Endometrium (tissue), 2 donors: Measurements from ENCODE around the gene TNNC1.

Source experiments
- FAIRE-seq: peaks from 2 replicates; lab custom pipeline; 2012; peaks lifted over from hg19 to GRCh38; lab: Jason Lieb, UNC
- donor health status: control.
- donor health status: control.

TNNC1 gene

DNA sequence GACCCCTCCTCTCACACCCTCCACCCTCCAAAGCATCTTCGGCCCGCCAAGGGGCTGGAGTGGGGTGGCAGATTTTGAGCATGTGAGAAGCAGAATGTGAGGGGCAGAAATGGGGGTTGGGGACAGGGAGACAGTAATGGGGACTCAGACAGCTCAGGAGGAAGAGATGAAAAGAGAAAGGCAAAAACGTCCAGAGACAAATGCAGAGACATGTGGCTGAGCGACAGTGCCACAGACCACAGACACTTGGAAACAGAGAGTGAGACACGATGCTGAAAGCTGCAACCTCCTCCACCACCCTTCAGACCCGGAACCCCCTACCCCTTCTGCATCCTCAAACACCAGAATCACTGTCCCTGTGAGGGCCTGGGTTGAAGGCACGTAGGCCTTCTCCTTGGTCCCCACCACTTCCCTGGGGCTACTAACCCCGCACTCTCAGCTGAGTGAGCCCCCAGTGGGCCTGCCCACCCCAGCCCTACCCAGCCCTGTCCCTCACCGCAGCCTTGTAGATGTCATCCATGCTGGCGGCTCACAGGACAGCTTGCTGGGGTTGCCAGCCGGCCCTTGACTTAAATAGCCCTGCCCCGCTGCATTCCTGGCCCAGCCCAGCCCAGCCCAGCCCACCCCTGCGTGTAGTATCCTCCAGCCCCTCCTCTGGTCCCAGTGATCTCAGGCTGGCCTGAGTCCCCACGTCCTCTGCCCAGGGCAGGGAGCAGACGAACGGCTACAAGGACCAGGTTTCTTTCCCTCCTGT lies at the start of gene TNNC1:
Gene TNNC1, minus strand, starts transcription at position 546 of the 754 bp plus-strand sequence. Its CDS starts 26 bp downstream, at position 520.
- no peak for FAIRE-seq

DNA sequence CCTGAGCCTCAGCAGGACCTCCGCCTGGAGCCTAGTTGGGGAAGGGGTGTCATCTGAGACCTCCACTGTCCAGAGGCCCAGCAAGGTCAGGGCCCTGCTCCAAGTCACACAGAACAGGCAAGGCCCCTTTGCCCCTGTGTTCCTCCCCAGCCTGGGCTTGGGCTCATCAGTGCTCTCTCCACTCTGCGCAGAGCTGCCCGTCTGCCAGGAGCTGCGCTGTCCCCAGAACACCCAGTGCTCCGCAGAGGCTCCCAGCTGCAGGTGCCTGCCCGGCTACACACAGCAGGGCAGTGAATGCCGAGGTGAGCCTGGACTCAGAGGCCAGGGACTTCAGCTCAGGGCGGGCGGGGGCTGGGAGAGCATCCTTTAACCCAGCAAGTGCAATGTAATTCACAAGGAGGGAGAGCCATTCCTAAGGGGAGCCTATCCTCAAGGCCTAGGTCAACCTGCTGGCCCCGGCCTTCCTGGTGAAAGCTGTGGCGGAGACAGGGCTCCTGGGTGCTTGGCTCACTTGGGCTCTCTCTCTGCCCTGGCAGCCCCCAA lies 49.0 kb upstream of the TNNC1 start:
- FAIRE-seq = no peak

DNA sequence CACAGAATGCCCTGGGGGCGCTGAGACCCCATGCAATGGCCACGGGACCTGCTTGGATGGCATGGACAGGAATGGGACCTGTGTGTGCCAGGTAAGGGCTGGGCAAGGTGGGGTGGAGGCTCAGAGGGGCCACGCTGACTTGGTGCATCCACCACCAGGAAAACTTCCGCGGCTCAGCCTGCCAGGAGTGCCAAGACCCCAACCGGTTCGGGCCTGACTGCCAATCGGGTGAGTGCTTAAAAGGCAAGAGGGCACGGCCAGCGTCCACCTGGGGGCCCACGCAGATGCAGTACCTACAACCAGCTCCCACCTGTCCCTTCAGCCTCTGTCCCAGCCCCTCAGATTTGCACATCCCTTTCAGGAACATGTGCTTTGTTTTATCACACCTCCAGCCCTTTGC lies 48.2 kb upstream of the TNNC1 start:
- FAIRE-seq = no peak

DNA sequence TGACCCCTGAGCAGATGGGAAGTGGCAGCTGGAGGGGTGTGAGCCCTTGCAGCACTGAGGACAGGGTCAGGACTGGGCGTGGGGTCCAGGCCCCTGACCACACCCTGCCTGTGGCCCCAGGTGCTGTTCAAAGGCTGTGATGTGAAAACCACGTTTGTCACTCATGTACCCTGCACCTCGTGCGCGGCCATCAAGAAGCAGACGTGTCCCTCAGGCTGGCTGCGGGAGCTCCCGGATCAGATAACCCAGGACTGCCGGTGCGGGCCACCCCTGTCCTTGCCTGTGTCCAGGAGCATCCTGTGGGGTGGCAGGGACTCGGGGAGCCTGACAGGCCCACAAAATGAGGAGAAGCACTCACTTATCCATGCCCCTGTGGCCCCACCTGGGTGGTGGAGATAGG lies 47.2 kb upstream of the TNNC1 start:
- FAIRE-seq = no peak

DNA sequence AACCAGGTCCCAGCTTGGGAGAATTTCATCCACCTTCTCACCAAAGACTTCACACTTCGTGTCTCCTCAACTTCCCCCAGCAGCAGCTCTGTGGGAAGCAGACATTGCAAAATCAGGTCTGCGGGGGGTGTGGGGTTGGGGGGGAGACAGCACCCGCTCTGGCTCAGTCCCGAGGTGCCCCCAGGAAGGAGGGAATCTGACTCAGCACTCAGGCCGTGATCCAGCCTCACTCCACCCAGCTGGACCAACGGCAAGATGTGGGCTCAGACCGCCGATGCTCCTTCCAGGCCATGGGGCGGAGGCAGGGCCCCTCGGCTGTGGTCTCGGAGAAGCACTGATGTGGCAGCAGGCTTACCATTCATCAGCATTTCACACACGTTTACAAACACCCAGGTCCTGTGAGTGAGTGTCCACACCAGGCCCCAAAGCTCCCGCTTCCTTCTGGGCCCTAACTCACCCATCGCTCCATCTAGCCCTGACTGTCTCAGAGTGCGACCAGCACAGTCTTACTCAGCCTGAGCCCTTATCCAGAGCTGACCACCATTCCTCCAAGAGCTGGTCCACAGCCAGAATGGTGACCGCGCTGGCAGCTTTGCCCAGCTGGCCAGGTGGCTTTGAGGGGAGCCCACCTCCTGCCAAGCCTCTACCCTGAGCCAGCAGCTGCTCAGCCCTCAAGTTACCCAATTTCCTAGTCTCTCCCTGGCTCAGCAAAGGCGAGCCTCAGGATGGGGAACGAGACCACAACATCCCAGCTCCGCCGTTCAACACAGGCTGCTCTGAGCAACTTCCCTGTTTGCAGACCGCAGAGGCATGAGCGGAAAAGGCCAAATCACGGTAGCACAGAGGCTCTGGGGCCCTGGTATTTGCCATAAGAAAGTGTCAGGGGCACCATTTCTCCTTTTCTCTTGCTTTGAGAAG lies 44.6 kb upstream of the TNNC1 start:
- FAIRE-seq = no peak

DNA sequence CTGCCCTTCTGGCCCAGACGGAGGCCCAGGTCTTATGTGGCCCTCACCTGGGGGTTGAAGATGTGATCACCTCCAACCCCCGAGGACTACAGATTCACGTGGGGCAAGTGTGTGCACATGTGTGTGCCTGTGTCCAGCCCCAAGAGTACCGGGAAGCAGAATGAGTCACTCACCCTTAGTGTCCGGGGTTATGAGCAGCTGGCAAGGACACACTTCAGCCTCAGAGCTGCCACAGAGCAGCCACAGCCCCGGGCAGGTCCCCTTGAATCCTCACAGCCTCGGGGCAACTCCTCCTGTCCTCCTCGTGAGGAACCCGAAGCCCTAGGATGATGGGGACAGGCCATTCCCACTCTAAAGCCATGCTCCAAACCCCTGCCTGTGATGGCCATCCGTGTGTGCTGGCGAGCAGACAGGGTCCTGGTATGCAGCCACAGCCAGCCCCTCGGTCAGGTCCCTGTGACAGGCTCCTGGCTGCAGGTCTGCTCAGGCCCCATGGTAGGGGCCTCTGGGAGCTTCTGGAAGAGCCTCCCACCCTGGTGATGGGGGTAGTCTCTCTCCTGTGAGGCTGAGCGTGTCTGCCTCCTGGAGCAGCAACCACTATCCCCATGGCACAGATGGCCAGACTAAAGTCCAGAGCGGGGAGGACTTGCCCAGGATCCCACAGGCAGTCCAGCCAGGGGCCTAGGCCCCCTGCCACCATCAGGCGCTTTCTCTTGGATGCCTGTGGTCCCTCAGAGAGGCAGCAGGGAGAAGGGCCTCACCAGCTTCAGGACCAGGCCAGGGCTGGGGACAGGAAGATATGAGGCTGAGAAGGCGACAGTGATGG lies 42.1 kb upstream of the TNNC1 start:
- no peak for FAIRE-seq

DNA sequence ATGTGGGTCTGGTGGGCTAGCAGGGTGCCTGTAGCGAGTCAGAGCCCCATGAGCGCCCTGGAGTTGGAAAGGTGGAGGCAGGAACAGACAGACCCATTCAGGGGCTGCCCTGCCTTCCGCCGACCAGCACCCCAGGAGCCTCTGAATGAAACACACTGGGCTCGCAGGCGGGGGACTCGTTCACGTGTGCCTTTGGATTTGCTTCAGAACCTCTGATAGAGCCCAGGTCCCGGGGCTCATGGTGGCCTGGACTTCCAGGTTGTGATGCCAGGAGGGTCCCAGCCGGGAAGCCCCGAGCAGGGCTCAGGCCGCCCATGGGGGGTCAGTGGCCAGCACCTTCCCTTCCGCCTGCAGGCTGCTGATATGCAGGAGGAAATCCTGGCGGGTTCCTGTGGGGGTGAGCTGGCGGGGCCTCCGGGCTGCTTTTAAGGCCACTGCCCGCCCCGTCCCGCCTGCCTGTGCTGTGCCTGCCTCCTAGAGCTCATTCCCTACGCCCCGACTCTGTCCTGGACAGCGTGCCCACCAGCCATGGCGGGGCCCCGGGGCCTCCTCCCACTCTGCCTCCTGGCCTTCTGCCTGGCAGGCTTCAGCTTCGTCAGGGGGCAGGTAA lies 41.1 kb upstream of the TNNC1 start, which contains the start of gene STAB1:
Gene STAB1, plus strand, starts transcription at position 453 of the 610 bp plus-strand sequence. Its CDS starts 76 bp downstream, at position 529.
- FAIRE-seq = no peak

DNA sequence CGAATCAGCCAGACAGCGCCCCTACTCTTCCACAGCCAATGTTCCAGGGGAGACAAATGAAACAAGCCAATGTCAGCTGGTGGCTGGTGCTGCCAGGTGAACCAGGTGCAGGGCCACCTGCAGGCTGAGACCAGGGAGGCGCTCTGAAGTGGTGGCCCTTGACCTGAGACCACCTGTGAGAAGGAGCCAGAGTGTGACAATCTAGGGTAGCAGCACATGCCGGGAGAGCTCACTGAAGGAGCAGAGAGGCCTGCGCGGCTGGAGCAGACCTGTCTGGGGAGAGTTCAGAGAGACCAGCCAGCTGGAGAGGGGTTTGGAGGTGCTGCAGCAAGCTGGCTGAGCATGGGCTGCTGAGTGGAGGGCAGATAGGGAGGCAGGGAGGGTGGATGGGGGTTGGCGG lies 40.6 kb upstream of the TNNC1 start:
- no peak for FAIRE-seq

DNA sequence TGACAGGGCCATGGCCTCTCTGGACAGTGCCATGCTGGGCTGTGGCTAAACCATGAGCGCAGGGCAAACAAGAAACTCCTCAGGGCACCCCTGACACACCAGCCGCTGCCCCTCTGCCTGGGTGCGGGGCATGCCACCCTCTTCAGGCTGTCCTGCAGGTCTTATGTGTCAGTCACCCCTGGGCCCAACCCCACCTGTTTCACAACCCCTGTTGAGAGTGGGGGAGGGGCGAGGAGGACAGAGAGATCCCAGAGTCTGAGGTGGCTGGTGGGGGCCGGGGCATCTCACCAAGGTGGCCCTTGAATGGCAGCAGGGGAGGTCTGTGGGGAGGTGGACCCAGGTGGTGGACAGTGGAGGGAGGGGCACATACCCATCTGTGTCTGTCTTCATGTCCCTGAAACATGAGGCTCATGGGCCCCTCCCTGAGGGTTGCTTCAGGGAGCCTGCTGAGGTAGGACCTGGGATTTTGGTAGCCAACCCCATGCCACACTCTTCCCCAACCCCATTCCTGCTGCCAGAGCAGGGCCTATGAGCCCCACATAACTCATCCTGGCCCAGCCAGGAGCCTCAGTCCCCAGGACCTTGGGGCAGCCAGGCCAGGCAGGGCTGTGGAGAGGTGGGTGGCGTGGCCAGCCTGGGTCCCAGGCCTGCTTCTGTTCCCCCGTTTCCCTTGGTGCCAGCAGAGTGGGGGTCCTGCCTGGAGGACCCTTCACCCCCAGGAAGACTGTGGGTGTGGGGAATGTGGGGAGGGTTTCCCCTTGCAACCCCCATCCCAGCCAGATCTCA lies 39.6 kb upstream of the TNNC1 start:
- no peak for FAIRE-seq

DNA sequence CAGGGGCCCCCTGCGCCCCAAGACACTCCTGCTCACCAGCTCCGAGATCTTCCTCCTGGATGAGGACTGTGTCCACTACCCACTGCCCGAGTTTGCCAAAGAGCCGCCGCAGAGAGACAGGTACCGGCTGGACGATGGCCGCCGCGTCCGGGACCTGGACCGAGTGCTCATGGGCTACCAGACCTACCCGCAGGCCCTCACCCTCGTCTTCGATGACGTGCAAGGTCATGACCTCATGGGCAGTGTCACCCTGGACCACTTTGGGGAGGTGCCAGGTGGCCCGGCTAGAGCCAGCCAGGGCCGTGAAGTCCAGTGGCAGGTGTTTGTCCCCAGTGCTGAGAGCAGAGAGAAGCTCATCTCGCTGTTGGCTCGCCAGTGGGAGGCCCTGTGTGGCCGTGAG lies 38.2 kb upstream of the TNNC1 start:
- FAIRE-seq = no peak

DNA sequence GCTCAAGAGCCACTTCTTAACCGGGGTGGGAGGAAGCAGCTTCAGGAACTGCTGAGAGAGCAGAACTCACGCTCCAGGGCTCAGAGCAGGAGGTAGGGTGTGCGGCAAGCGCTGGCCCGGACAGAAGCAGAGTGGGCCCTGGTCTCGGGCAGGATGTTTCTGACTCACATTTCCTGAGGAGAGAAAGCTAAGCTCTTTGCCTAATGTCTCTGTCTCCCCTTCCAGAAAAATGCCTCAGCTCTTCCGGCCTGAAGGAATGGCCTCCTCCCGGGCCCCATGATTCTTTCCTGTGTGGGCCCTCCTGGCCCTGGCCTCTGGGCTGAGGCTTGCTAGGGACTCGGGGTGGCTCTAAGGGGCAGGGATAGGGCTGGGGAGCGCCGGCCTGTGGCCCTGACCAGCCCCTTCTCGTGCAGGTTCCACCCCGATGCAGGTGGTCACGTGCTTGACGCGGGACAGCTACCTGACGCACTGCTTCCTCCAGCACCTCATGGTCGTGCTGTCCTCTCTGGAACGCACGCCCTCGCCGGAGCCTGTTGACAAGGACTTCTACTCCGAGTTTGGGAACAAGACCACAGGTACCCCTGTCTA lies 37.2 kb upstream of the TNNC1 start:
- FAIRE-seq = no peak

DNA sequence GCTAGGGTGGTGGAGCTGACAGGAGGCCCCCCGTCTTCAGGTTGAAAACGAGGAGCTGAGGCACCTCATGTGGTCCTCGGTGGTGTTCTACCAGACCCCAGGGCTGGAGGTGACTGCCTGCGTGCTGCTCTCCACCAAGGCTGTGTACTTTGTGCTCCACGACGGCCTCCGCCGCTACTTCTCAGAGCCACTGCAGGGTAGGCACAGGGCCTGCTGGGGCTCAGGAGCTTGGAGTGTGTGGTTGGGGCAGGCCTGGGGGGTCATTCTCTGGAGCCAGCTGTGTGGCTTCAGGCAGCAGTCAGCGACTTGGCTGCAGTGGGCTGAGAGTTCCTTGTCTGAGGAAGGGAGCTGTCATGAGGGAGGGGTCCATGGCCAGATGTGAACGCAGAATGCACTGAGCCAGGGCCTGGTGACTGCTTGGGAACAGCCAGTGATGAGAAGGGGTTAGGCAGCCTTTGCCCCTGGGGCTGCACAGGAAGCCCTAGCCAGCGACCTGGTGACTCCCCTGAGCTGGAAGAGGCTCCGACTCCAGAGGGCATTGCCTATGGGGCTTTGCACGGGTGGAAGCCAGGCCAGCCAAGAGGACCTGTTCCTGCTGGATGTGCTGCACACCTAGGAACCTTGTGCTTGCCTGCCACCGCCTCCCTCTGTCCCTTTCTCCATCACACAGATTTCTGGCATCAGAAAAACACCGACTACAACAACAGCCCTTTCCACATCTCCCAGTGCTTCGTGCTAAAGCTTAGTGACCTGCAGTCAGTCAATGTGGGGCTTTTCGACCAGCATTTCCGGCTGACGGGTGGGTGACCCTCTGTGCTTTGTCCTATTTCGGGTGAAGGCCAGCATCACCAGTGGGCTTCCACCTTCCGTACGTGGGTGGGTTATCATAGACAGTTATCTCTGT lies 36.4 kb upstream of the TNNC1 start:
- no peak for FAIRE-seq

DNA sequence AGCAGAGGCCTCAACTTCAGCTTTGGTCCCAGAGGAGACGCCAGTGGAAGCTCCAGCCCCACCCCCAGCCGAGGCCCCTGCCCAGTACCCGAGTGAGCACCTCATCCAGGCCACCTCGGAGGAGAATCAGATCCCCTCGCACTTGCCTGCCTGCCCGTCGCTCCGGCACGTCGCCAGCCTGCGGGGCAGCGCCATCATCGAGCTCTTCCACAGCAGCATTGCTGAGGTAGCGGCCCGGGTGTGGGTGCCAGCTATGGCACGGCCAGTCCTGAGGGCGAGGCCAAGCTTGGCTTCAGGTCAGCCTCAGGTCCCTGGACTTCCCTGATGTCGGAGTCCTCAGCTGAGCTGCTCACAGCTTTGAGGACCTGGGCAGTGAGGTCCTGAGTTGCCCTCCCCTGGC lies 35.6 kb upstream of the TNNC1 start:
- no peak for FAIRE-seq

DNA sequence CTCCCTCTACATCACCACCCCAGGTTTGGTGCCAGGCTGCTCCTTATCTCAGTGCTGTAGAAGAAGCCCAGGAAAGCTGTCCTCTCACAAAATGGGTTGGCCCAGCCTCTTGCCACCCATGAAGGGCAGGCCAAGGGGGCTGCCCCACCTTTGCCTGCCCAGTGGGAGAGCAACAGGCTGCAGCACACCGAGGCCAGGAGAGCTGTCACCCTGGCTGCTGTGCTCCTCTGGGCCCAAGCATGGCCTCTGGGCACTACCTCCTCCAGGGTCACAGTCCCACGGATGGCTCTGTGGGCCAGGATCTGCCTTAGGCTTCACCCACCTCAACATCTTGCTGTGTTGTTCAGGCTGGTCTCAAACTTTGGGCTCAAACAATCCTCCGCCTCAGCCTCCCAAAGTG lies 34.9 kb upstream of the TNNC1 start:
- no peak for FAIRE-seq

DNA sequence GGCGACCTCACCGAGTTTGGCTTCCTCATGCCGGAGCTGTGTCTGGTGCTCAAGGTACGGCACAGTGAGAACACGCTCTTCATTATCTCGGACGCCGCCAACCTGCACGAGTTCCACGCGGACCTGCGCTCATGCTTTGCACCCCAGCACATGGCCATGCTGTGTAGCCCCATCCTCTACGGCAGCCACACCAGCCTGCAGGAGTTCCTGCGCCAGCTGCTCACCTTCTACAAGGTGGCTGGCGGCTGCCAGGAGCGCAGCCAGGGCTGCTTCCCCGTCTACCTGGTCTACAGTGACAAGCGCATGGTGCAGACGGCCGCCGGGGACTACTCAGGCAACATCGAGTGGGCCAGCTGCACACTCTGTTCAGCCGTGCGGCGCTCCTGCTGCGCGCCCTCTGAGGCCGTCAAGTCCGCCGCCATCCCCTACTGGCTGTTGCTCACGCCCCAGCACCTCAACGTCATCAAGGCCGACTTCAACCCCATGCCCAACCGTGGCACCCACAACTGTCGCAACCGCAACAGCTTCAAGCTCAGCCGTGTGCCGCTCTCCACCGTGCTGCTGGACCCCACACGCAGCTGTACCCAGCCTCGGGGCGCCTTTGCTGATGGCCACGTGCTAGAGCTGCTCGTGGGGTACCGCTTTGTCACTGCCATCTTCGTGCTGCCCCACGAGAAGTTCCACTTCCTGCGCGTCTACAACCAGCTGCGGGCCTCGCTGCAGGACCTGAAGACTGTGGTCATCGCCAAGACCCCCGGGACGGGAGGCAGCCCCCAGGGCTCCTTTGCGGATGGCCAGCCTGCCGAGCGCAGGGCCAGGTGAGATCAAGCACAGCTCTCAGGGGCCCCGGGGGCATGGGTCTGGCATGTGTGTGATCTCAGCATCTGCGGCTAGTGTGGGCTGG lies 34.2 kb upstream of the TNNC1 start:
- no peak for FAIRE-seq

DNA sequence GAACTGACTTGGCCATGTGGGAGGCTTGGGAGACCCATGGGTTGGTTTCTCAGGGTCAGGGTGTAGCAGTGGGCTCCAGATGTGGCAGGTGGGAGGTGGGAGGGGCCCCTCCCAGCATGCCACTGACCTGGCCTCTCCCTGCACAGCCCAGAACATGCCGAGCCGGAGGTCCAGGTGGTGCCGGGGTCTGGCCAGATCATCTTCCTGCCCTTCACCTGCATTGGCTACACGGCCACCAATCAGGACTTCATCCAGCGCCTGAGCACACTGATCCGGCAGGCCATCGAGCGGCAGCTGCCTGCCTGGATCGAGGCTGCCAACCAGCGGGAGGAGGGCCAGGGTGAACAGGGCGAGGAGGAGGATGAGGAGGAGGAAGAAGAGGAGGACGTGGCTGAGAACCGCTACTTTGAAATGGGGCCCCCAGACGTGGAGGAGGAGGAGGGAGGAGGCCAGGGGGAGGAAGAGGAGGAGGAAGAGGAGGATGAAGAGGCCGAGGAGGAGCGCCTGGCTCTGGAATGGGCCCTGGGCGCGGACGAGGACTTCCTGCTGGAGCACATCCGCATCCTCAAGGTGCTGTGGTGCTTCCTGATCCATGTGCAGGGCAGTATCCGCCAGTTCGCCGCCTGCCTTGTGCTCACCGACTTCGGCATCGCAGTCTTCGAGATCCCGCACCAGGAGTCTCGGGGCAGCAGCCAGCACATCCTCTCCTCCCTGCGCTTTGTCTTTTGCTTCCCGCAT lies 33.4 kb upstream of the TNNC1 start:
- FAIRE-seq = no peak

DNA sequence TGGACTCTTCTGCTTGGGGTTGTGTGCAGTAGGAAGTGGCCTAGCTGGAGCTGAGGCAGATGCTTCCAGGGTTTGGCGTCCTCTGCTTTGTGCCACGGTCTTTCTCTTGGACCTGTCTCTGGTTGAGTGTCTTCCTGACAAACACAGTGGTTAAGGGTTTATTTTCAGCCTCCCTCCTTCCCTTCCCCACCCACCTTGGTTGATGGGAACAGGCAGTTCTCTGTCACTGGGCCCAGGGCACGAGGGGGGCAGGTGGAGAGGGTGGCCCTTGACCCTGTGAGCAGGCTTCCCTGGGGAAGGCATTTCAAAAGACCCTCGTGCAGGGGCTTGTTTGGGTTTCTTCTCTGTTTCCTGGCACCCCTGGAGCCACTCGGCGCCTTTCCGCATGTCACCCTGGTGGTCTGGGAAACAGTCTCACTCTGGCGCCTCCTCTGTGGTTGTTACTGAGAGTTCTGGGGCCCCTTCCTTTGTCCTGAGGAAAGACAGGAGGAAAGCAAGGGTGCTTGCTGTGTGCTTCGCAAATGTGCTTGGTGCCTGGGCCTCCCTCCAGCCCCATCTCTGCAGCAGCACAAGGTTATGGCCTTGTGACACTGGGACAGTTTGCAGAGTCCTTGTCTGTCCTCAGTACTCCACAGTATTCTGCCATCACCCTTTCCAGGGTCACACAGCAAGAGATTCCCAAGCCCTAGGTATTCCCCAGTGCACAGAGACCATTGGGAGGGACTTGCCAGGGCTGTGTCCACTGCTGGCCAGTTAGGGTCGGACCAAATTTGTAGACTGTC lies 31.0 kb upstream of the TNNC1 start:
- no peak for FAIRE-seq
